ENCODE measurements around the gene TIAM2. TPM values are rescaled to one million over a fixed set of nuclear protein-coding genes. Genes with fewer than 3 reads are reported as not detected.

The TIAM2 gene
- polyA plus RNA-seq, 3 donors, result 18.0 to 21.5 (median 18.1) TPM

GRCh38 chr6:155142168-155143028 lies 147.3 kb downstream of the TIAM2 start:
- DNase-seq (ENCODE audit: extremely low read depth in 1 of 11, low read depth in 9 of 11, low spot score in 4 of 11), result no peak

GRCh38 chr6:155143029-155143577 lies 148.0 kb downstream of the TIAM2 start:
- no peak for DNase-seq (ENCODE audit: extremely low read depth in 1 of 11, low read depth in 9 of 11, low spot score in 4 of 11)

GRCh38 chr6:155143578-155144106 lies 148.5 kb downstream of the TIAM2 start:
- no peak for DNase-seq (ENCODE audit: extremely low read depth in 1 of 11, low read depth in 9 of 11, low spot score in 4 of 11)

- no peak for DNase-seq (ENCODE audit: extremely low read depth in 1 of 11, low read depth in 9 of 11, low spot score in 4 of 11)
Measured at GRCh38 chr6:155146205-155146604, 151.1 kb downstream of the TIAM2 start.

GRCh38 chr6:155147958-155148663 lies 153.0 kb downstream of the TIAM2 start:
- no peak for DNase-seq (ENCODE audit: extremely low read depth in 1 of 11, low read depth in 9 of 11, low spot score in 4 of 11)

GRCh38 chr6:155150967-155151671 lies 156.0 kb downstream of the TIAM2 start:
- DNase-seq (ENCODE audit: extremely low read depth in 1 of 11, low read depth in 9 of 11, low spot score in 4 of 11), result no peak

GRCh38 chr6:155152211-155153076 lies 157.3 kb downstream of the TIAM2 start:
- no peak for DNase-seq (ENCODE audit: extremely low read depth in 1 of 11, low read depth in 9 of 11, low spot score in 4 of 11)

- DNase-seq (ENCODE audit: extremely low read depth in 1 of 11, low read depth in 9 of 11, low spot score in 4 of 11), result peak in 1 of 11 donors; percentile 35
Measured at GRCh38 chr6:155154158-155154830, 159.2 kb downstream of the TIAM2 start.

GRCh38 chr6:155155787-155156447 lies 160.8 kb downstream of the TIAM2 start:
- DNase-seq (ENCODE audit: extremely low read depth in 1 of 11, low read depth in 9 of 11, low spot score in 4 of 11), result no peak

GRCh38 chr6:155157101-155157500 lies 162.0 kb downstream of the TIAM2 start:
- no peak for DNase-seq (ENCODE audit: extremely low read depth in 1 of 11, low read depth in 9 of 11, low spot score in 4 of 11)

- no peak for DNase-seq (ENCODE audit: extremely low read depth in 1 of 11, low read depth in 9 of 11, low spot score in 4 of 11)
Measured at GRCh38 chr6:155158030-155158843, 163.1 kb downstream of the TIAM2 start.

GRCh38 chr6:155162682-155163081 lies 167.6 kb downstream of the TIAM2 start:
- no peak for DNase-seq (ENCODE audit: extremely low read depth in 1 of 11, low read depth in 9 of 11, low spot score in 4 of 11)

- no peak for DNase-seq (ENCODE audit: extremely low read depth in 1 of 11, low read depth in 9 of 11, low spot score in 4 of 11)
Measured at GRCh38 chr6:155163601-155164000, 168.5 kb downstream of the TIAM2 start.

GRCh38 chr6:155165029-155165710 lies 170.1 kb downstream of the TIAM2 start:
- no peak for DNase-seq (ENCODE audit: extremely low read depth in 1 of 11, low read depth in 9 of 11, low spot score in 4 of 11)

GRCh38 chr6:155170519-155170918 lies 175.4 kb downstream of the TIAM2 start:
- DNase-seq (ENCODE audit: extremely low read depth in 1 of 11, low read depth in 9 of 11, low spot score in 4 of 11), result no peak

All from renal cortex interstitium (tissue), 11 donors.